Right lobe of liver (tissue), 4 donors: ENCODE data around the gene SLAIN2.

Source experiments
- CTCF ChIP-seq, 4 donors: fragments of 200-600 bp in 3 of 4; fragments of 450-650 bp in 1 of 4; IDR thresholded peaks; one replicate each; pipeline versions ENCODE4 v1.5.1 to v1.8.0; 2016 to 2022; ENCODE audit warnings: antibody characterized with exemption in 4 of 4, mild to moderate bottlenecking in 2 of 4
- POLR2A ChIP-seq: fragments of 450-650 bp; IDR thresholded peaks from one replicate; pipeline ENCODE4 v1.6.1; 2017; ENCODE audit warnings: antibody characterized with exemption, mild to moderate bottlenecking
- donor health status: DM: no; HTN: no; CAD: no.
- donor health status: DM: no; HTN: no; CAD: no.
- donor health status: DM: no; HTN: yes; CAD: no.

- TF ChIP-seq POLR2A (no peak), CTCF (IDR thresholded peaks at IDR 0.05) (no peak)
These were observed 41.8 kb upstream of the SLAIN2 start for GRCh38 chr4:48299560-48299959.
